Erythroblast (primary cell): ENCODE results near the gene OPN4.

ENCODE experiments used
- DNase-seq, 2 experiments: peaks; one replicate each; lab custom pipeline; 2025; lab: John Stamatoyannopoulos, UW
- GATA1 ChIP-seq: IDR thresholded peaks from 2 replicates; pipeline ENCODE4 v1.6.1; 2011; ENCODE audit warnings: low read depth, mild to moderate bottlenecking, control low read depth, low read length, moderate library complexity
- POLR2A ChIP-seq: IDR thresholded peaks from 2 replicates; pipeline ENCODE4 v1.6.1; 2011; ENCODE audit warnings: mild to moderate bottlenecking, low read length

The OPN4 gene

GRCh38 chr10:86709396-86710185 is 55.2 kb downstream of the OPN4 start:
- TF ChIP-seq POLR2A (no peak), GATA1 (no peak)
- no peak for DNase-seq

GRCh38 chr10:86710987-86711512 is 56.7 kb downstream of the OPN4 start:
- TF ChIP-seq GATA1 (no peak), POLR2A (peak; percentile 69)
- DNase-seq = peak; percentile 86 to 91

GRCh38 chr10:86711513-86712316 is 57.4 kb downstream of the OPN4 start:
- peak; percentile 44 for TF ChIP-seq POLR2A
- no peak for TF ChIP-seq GATA1
- DNase-seq = peak; percentile 69 to 79

GRCh38 chr10:86712317-86712707 is 58.0 kb downstream of the OPN4 start:
- DNase-seq = no peak
- no peak for TF ChIP-seq POLR2A

GRCh38 chr10:86715156-86715795 is 60.9 kb downstream of the OPN4 start:
- no peak for TF ChIP-seq GATA1
- no peak for TF ChIP-seq POLR2A
- DNase-seq = no peak

- DNase-seq = no peak
Measured at GRCh38 chr10:86715836-86716235, 61.5 kb downstream of the OPN4 start.

More at GRCh38 chr10:86715836-86716235, 61.5 kb downstream of the OPN4 start:
- TF ChIP-seq POLR2A = no peak
